HG03039 (cell line): ENCODE measurements around the gene CXCL1.

Source experiments
- ATAC-seq: cut with Tn5 transposase; IDR thresholded peaks from one replicate; pipeline ENCODE4 v1.9.1; 2021; ENCODE audit warnings: mild to moderate bottlenecking, moderate library complexity; ENCODE audit not compliant: unreplicated experiment

Gene CXCL1

DNA sequence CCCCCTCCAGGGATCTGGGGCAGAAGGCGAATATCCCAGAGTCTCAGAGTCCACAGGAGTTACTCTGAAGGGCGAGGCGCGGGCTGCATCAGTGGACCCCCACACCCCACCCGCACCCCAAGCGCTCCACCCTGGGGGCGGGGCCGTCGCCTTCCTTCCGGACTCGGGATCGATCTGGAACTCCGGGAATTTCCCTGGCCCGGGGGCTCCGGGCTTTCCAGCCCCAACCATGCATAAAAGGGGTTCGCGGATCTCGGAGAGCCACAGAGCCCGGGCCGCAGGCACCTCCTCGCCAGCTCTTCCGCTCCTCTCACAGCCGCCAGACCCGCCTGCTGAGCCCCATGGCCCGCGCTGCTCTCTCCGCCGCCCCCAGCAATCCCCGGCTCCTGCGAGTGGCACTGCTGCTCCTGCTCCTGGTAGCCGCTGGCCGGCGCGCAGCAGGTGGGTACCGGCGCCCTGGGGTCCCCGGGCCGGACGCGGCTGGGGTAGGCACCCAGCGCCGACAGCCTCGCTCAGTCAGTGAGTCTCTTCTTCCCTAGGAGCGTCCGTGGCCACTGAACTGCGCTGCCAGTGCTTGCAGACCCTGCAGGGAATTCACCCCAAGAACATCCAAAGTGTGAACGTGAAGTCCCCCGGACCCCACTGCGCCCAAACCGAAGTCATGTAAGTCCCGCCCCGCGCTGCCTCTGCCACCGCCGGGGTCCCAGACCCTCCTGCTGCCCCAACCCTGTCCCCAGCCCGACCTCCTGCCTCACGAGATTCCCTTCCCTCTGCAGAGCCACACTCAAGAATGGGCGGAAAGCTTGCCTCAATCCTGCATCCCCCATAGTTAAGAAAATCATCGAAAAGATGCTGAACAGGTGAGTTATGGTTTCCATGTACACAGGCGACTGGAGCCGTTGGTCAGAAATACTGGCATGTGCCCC, at the start of gene CXCL1:
Gene CXCL1 (plus strand): TSS at position 264 of the 926 bp plus-strand sequence. CDS start 78 bp downstream, at position 342.
- ATAC-seq, result no peak

DNA sequence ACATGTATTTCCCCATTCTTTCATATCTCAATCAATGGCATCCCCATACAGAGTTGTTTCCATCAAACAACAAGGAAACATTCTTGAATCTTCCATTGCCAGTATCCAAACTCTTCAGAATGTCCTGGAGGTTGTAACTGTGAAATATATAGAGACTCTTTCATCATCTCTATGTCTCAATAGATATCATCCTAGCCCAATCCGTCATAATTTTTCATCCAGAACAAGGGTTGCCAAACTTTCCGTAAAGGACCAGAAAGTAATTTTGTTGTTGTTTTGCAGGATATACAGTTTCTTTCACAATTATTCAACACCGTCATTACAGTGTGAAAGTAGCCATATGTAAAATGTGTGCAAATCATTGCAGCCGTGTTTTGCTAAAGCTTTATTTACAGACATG, 47.9 kb upstream of the CXCL1 start:
- ATAC-seq, result no peak

DNA sequence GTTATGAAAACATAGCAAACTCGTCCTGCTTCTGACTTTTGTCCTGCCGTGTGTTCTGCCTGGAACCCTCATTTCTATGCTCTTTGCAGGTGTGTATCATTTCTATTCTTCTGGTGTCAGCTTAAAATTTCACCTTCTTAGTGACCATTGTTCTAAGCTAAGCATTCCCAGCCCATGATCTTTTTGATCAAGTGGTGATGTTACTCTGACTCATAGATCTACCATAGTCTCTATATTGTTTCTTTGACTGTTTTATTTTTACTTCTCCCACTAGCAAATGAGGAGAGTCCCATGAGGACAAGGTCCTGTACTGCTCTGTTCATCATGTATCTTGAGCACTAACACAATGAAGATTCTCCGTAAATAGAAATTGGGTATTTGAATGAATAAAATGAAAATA, 46.8 kb upstream of the CXCL1 start:
- ATAC-seq, result no peak

- no peak for ATAC-seq
These were observed 46.2 kb upstream of the CXCL1 start for GRCh38 chr4:73822812-73823504.

GRCh38 chr4:73823760-73824159, 45.4 kb upstream of the CXCL1 start:
- ATAC-seq, result no peak

DNA sequence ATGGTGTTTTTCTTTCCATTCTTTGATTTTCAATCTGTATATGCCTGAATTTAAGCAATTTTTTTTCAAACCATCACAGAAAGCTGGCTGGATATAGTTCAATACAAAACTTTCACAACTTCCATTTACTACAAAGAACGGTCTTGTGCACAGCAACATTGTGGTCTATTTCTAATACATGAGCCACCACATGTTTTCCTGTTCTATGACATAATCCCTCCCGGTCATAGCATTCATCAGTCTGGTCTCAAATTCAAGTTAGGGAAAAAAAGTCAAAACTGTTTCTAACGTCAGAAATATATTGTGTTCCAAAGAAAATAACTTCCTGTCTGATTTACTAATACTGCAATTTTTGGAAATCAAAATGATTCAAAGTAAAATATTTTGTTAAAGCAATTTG, 40.2 kb upstream of the CXCL1 start:
- no peak for ATAC-seq

GRCh38 chr4:73831569-73831968, 37.6 kb upstream of the CXCL1 start:
- no peak for ATAC-seq

DNA sequence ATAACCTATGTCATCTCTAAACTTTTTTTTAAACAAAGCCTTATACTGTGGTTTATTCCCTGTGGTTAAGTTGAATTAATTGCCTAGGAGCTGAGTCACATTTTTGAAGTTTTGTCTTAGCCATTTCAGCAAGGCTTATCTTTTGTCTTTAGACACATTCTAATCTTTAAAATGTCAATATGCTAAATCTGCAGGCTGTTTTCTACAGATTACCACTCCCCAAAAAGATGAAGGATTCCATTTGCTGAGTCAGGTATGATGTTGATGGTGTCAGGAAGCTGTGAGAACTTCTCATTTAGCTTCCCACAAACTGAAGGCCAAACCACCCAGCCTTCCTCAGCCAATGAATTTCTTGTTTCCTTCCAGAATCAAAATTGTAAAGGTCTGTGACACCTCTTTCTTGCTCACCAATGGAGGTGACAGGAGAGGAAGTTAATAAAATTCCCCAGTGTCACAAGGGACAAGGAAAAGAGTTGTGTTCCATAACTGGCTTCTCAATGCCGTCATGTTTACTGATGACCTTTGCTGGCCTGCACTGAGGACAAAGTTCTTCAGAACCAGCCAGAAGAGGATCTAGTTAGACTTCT, 36.4 kb upstream of the CXCL1 start:
- ATAC-seq, result no peak

GRCh38 chr4:73836373-73837279, 32.6 kb upstream of the CXCL1 start, which contains the start of gene CXCL6:
Gene CXCL6 (plus strand): TSS chr4:73836678. CDS start chr4:73836751, 73 bp downstream.
- no peak for ATAC-seq

- no peak for ATAC-seq
These were observed 30.1 kb upstream of the CXCL1 start for GRCh38 chr4:73839071-73839470.

DNA sequence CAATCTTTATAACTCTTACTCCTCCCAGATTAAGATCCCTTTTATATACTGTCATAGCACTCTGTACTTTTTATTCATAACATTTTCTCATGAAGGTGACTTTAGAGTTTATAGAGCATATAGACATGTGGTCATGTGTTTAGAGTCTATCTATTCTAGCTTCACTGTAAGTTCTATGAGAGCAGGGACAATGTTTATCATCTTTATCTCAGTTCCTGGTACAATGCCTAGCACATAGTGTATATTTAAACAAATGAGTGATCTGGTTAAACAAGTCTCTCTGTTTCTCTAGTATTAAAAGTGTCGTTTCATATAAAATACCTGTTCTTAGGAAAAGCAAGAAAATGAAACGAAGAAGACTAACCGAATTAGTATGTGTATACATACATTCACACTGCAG, 29.5 kb upstream of the CXCL1 start:
- no peak for ATAC-seq

- ATAC-seq, result no peak
These were observed 27.8 kb upstream of the CXCL1 start for GRCh38 chr4:73841243-73841925.

GRCh38 chr4:73842696-73843095, 26.5 kb upstream of the CXCL1 start:
- ATAC-seq, result no peak

DNA sequence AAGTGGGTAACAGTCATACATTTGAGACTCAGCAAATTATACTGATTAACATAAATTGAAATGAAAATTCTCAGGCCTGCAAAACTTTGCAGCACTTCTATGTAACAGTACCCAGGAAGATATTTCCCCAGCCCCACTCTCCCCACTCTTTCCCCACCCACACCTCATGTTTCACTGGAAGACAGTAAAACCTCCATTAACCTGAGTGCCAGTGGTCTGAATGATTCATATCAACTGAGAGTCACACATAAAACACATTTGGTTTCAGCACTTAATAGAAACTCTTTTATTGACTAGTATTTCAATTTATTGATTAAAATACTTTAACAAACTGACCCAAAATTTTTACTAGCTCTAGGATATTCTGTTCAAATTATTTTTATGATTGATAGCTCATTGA, 25.8 kb upstream of the CXCL1 start:
- ATAC-seq, result no peak

- no peak for ATAC-seq
These were observed 24.8 kb upstream of the CXCL1 start for GRCh38 chr4:73844345-73844744.

GRCh38 chr4:73844806-73845205, 24.4 kb upstream of the CXCL1 start:
- no peak for ATAC-seq

- ATAC-seq, result no peak
These were observed 21.5 kb upstream of the CXCL1 start for GRCh38 chr4:73847526-73848182.

DNA sequence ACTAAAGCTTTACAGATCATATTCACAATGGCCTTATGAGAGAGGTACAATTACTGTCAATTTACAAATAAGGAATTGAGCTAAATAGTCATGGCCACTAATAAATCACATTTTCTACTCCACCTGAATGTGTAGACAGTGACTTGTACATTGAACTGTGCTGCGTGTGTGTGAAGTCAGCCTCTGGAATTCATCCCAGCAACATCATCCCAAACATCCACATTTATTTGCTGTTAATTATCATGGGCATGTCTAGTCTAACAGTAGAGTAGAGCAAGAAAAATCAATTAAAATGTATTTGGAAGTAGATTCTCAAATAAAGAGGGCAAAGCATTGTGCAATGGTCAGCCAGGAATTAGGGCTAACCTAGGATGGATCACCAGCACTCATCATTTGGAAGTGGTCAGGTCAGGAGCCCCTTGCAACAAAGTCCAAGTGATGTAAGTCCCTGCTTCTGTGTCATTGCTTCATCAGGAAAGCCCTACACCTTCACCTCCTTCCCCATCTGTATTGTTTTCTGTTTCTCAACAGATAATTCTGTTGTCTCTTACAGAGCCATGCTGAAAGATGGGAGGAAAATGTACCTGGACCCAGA, 20.9 kb upstream of the CXCL1 start:
- ATAC-seq, result no peak
